Measurements from ENCODE around the gene NAALADL2.

The NAALADL2 gene

GRCh38 chr3:174891524-174892203, 32.5 kb downstream of the NAALADL2 start:
- no peak for DNase-seq

- DNase-seq, result no peak
Observed at GRCh38 chr3:174907027-174907426, 47.9 kb downstream of the NAALADL2 start.

GRCh38 chr3:174907628-174908407, 48.7 kb downstream of the NAALADL2 start:
- DNase-seq, result no peak

- DNase-seq, result no peak
Observed at GRCh38 chr3:174931473-174932353, 72.6 kb downstream of the NAALADL2 start.

GRCh38 chr3:174936590-174936989, 77.5 kb downstream of the NAALADL2 start:
- no peak for DNase-seq

- no peak for DNase-seq
Observed at GRCh38 chr3:174937478-174937877, 78.3 kb downstream of the NAALADL2 start.

- no peak for DNase-seq
Observed at GRCh38 chr3:174938102-174938501, 79.0 kb downstream of the NAALADL2 start.

GRCh38 chr3:174940151-174940550, 81.0 kb downstream of the NAALADL2 start:
- no peak for DNase-seq

GRCh38 chr3:174945276-174945675, 86.1 kb downstream of the NAALADL2 start:
- DNase-seq, result no peak

GRCh38 chr3:174945951-174946350, 86.8 kb downstream of the NAALADL2 start:
- no peak for DNase-seq

GRCh38 chr3:174949523-174949922, 90.4 kb downstream of the NAALADL2 start:
- no peak for DNase-seq

- no peak for DNase-seq
Observed at GRCh38 chr3:174951034-174951433, 91.9 kb downstream of the NAALADL2 start.

- no peak for DNase-seq
Observed at GRCh38 chr3:174951498-174952005, 92.4 kb downstream of the NAALADL2 start.

GRCh38 chr3:174953068-174953467, 93.9 kb downstream of the NAALADL2 start:
- DNase-seq, result no peak

GRCh38 chr3:174955513-174956016, 96.4 kb downstream of the NAALADL2 start:
- DNase-seq, result no peak

- no peak for DNase-seq
Observed at GRCh38 chr3:174957081-174957480, 97.9 kb downstream of the NAALADL2 start.

GRCh38 chr3:174957551-174958001, 98.4 kb downstream of the NAALADL2 start:
- DNase-seq, result no peak

- DNase-seq, result no peak
Observed at GRCh38 chr3:174958671-174959328, 99.7 kb downstream of the NAALADL2 start.

- no peak for DNase-seq
Observed at GRCh38 chr3:174959556-174960065, 100.5 kb downstream of the NAALADL2 start.

GRCh38 chr3:174960898-174961297, 101.8 kb downstream of the NAALADL2 start:
- no peak for DNase-seq

GRCh38 chr3:174973465-174973864, 114.3 kb downstream of the NAALADL2 start:
- DNase-seq, result no peak

GRCh38 chr3:174986685-174987084, 127.6 kb downstream of the NAALADL2 start:
- no peak for DNase-seq
